Endodermal cell (in vitro differentiated cells): Measurements from ENCODE around the gene ZNF462. TPM values are rescaled to one million over a fixed set of nuclear protein-coding genes. Genes with fewer than 3 reads are reported as not detected.

ENCODE experiments used
- DNase-seq: peaks from one replicate; pipeline ENCODE4 v3.0.0-alpha.2; 2017
- H3K27ac ChIP-seq: 2 replicates; pipeline ENCODE4 v1.5.1; 2013; ENCODE audit warnings: mild to moderate bottlenecking, low read depth, low read length, moderate library complexity
- H3K27me3 ChIP-seq: 2 replicates; pipeline ENCODE4 v1.6.1; 2013; ENCODE audit warnings: mild to moderate bottlenecking, low read length, moderate library complexity; ENCODE audit not compliant: insufficient read depth, control insufficient read depth, poor library complexity, severe bottlenecking
- H3K36me3 ChIP-seq: 2 replicates; pipeline ENCODE4 v1.7.0; 2013; ENCODE audit warnings: mild to moderate bottlenecking, low read length, moderate library complexity; ENCODE audit not compliant: control insufficient read depth, insufficient read depth
- H3K4me1 ChIP-seq: one replicate; pipeline ENCODE4 v1.7.0; 2013; ENCODE audit warnings: low read length; ENCODE audit not compliant: control insufficient read depth, insufficient read depth
- H3K4me3 ChIP-seq: 2 replicates; pipeline ENCODE4 v1.5.1; 2013; ENCODE audit warnings: mild to moderate bottlenecking, low read length, moderate library complexity
- H3K9ac ChIP-seq: 2 replicates; pipeline ENCODE4 v1.6.1; 2013; ENCODE audit warnings: mild to moderate bottlenecking, low read length, moderate library complexity; ENCODE audit not compliant: poor library complexity, severe bottlenecking; ENCODE audit errors: extremely low read depth
- H3K9me3 ChIP-seq: 2 replicates; pipeline ENCODE4 v1.6.1; 2013; ENCODE audit warnings: mild to moderate bottlenecking, low read length, moderate library complexity; ENCODE audit not compliant: control insufficient read depth
- H3K27ac Mint-ChIP-seq: 2 replicates; pipeline ENCODE4 v1.8.0; 2020; ENCODE audit warnings: mixed read lengths
- H3K27me3 Mint-ChIP-seq: 2 replicates; pipeline ENCODE4 v1.8.0; 2021; ENCODE audit warnings: mild to moderate bottlenecking, mixed read lengths; ENCODE audit not compliant: insufficient read depth
- H3K36me3 Mint-ChIP-seq: 2 replicates; pipeline ENCODE4 v1.8.0; 2020; ENCODE audit warnings: low read depth, mixed read lengths
- H3K4me1 Mint-ChIP-seq: 2 replicates; pipeline ENCODE4 v1.8.0; 2020; ENCODE audit warnings: mixed read lengths
- H3K4me3 Mint-ChIP-seq: 2 replicates; pipeline ENCODE4 v1.8.0; 2020; ENCODE audit warnings: mild to moderate bottlenecking, moderate library complexity, mixed read lengths
- H3K9me3 Mint-ChIP-seq: 2 replicates; pipeline ENCODE4 v1.8.0; 2020; ENCODE audit warnings: mild to moderate bottlenecking, mixed read lengths
- CTCF ChIP-seq: fragments of 200-600 bp; sonication (generic); conservative IDR thresholded peaks from 2 replicates; pipeline ENCODE4 v1.5.0; 2021; ENCODE audit warnings: antibody characterized with exemption, mild to moderate bottlenecking
- WGBS, 2 experiments: methylation state at CpG; one replicate each; pipeline versions ENCODE4 v1.1.5 to v1.1.7; 2013; ENCODE audit warnings: missing lambda C conversion rate in 2 of 2, mixed read lengths in 1 of 2; ENCODE audit not compliant: insufficient coverage in 1 of 2, insufficient read length in 1 of 2; 5-methylcytosine and 5-hydroxymethylcytosine counted together
- total RNA-seq, 2 donors: library from RNA; stranded (reverse); fragmentation: NEBNext Ultra II Directional in 1 of 2; extraction: Animal tissue kit (Norgen Biotek cat#: 25700) in 1 of 2; gene quantifications; 2 replicates in 1 of 2; 3 replicates in 1 of 2; pipeline ENCODE4 v1.2.1, GENCODE V29; 2021

Gene ZNF462
- total RNA-seq, 2 donors from 2014 or later, result 68.2 to 88.4 TPM

DNA sequence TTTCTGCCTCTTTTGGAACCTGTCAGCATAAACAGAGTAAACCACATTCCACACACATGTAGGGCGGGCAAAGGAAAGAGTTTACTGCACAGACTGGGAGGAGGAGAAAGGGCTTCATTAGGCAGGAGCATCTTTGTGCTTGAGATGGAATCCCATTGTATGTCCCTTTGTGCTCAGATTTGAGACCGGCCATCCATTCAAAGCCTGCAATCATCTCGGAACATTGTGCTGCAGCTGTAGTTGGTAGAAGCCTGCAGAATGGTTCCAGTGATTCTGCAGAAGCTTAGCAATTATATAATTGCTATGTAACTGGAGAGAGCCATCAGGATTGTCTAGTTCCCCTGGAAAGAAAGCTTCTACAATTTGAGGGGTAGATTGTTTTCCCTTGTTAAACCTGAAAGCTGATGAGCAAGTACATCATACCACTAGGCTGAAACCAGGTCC lies 16.5 kb downstream of the ZNF462 start:
- Mint-ChIP-seq H3K27ac (no peak overlapping the region), H3K9me3 (no peaks in the 10 kb centered on the region), H3K36me3 (peaks cover 6% of the 10 kb centered on the region), H3K4me3 (no peak overlapping the region), H3K4me1 (peaks cover 47% of the 10 kb centered on the region), H3K27me3 (no peaks in the 10 kb centered on the region)
- peaks cover 5% of the 10 kb centered on the region for H3K4me1 ChIP-seq
- H3K36me3 ChIP-seq, result peaks cover 6% of the 10 kb centered on the region
- WGBS, 2 experiments, result 91 to 100% methylated on average over 1 to 3 of the region's 3 CpGs
- H3K9me3 ChIP-seq, result no peaks in the 10 kb centered on the region
- no peak overlapping the region for H3K4me3 ChIP-seq
- peak overlapping the region; percentile 47 for H3K27ac ChIP-seq
- H3K27me3 ChIP-seq, result no peaks in the 10 kb centered on the region
- DNase-seq, result no peak
- no peak for TF ChIP-seq CTCF
- no peak overlapping the region for H3K9ac ChIP-seq

DNA sequence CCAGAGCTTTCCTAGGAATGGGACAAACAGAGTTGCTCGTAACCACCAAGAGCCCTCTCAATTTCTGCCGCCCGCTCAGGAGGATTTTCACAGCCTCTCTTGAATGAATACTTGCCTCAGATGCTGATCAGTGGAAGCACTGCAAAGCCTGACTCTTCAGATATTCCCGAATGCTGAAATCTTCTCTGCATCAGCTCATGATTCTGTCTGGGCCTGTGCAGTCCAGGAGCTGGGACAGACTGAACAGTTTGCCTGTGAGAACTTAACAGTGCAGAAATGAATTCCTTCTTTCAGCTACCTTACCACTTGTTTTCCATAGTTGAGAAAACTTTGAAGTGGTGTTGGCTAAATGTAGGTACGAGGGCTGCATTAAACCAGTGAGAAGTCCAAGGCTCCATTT lies 17.1 kb downstream of the ZNF462 start:
- TF ChIP-seq CTCF, result no peak
- Histone ChIP-seq H3K4me3 (no peak overlapping the region), H3K27me3 (no peaks in the 10 kb centered on the region), H3K9me3 (no peaks in the 10 kb centered on the region), H3K27ac (peak overlapping the region; percentile 47), H3K4me1 (peaks cover 4% of the 10 kb centered on the region), H3K9ac (no peak overlapping the region), H3K36me3 (peaks cover 6% of the 10 kb centered on the region)
- H3K9me3 Mint-ChIP-seq, result no peaks in the 10 kb centered on the region
- no peaks in the 10 kb centered on the region for H3K27me3 Mint-ChIP-seq
- no peak overlapping the region for H3K27ac Mint-ChIP-seq
- peaks cover 6% of the 10 kb centered on the region for H3K36me3 Mint-ChIP-seq
- peaks cover 42% of the 10 kb centered on the region for H3K4me1 Mint-ChIP-seq
- no peak overlapping the region for H3K4me3 Mint-ChIP-seq
- WGBS, 2 experiments, result 88 to 96% methylated on average over 4 to 5 of the region's 5 CpGs
- no peak for DNase-seq

- peaks cover 35% of the 10 kb centered on the region for H3K4me1 Mint-ChIP-seq
These were observed 17.9 kb downstream of the ZNF462 start for GRCh38 chr9:106880863-106881262.

More at GRCh38 chr9:106880863-106881262, 17.9 kb downstream of the ZNF462 start:
- Histone ChIP-seq H3K9me3 (no peaks in the 10 kb centered on the region), H3K4me1 (peaks cover 4% of the 10 kb centered on the region), H3K9ac (no peak overlapping the region), H3K27ac (no peak overlapping the region), H3K36me3 (peaks cover 6% of the 10 kb centered on the region), H3K27me3 (no peaks in the 10 kb centered on the region), H3K4me3 (no peak overlapping the region)
- H3K9me3 Mint-ChIP-seq, result no peaks in the 10 kb centered on the region
- DNase-seq, result no peak
- no peak for TF ChIP-seq CTCF
- no peak overlapping the region for H3K4me3 Mint-ChIP-seq
- WGBS, 2 experiments, result 96 to 98% methylated on average over 5 to 6 of the region's 6 CpGs
- no peaks in the 10 kb centered on the region for H3K27me3 Mint-ChIP-seq
- H3K27ac Mint-ChIP-seq, result no peak overlapping the region
- H3K36me3 Mint-ChIP-seq, result peaks cover 8% of the 10 kb centered on the region
